Mucosa of descending colon (tissue), 3 donors: ENCODE data around the gene SPAG9. TPM values are rescaled to one million over a fixed set of nuclear protein-coding genes. Genes with fewer than 3 reads are reported as not detected.
A peak's percentile ranks its signal among the peaks of the same experiment; 100 is the strongest.

Experiments
- ATAC-seq: fragments of 200-7000 bp; cut with Tn5 transposase; one replicate; pipeline ENCODE4 v1.9.1; 2020; ENCODE audit warnings: mild to moderate bottlenecking, moderate library complexity
- DNase-seq, 3 donors: peaks; one replicate each; pipeline ENCODE4 v3.0.0-alpha.2; 2020
- H3K36me3 ChIP-seq: fragments of 200-600 bp; one replicate; pipeline ENCODE4 v1.8.0; 2021; ENCODE audit warnings: low read depth, mild to moderate bottlenecking
- H3K4me1 ChIP-seq: fragments of 200-600 bp; one replicate; pipeline ENCODE4 v1.8.0; 2021; ENCODE audit warnings: low read depth, mild to moderate bottlenecking
- H3K4me3 ChIP-seq: fragments of 200-600 bp; one replicate; pipeline ENCODE4 v1.8.0; 2021; ENCODE audit warnings: mild to moderate bottlenecking
- H3K9me3 ChIP-seq: fragments of 200-600 bp; one replicate; pipeline ENCODE4 v1.8.0; 2021; ENCODE audit warnings: mild to moderate bottlenecking
- intact Hi-C, 2 donors: fragments of 100-400 bp; cut with DNase I in 1 of 2; cut with micrococcal nuclease in 1 of 2; formaldehyde crosslinking; loops; one replicate each; pipeline versions ENCODE4 v1.11.0 to v1.11.1; 2022; cut with DNase I, micrococcal nuclease
- total RNA-seq, 3 donors: library from RNA; stranded (reverse); fragmentation: NEBNext Ultra II Directional in 2 of 3; extraction: Animal tissue kit (Norgen Biotek cat#: 25700) in 2 of 3; gene quantifications; one replicate each; pipeline versions ENCODE4 v1.2.1 to v1.2.4, GENCODE V29; 2021 to 2023
- TF ChIP-seq, protein P1 (sequence below): fragments of 200-600 bp; IDR thresholded peaks from one replicate; pipeline ENCODE4 v1.8.0; 2022; ENCODE audit warnings: antibody characterized with exemption, mild to moderate bottlenecking
- donor health status: DM: no; HTN: no; CAD: no; lungs with moderate emphysema.
- donor health status: DM: no; HTN: no; CAD: no.
- donor health status: DM: no; HTN: yes; CAD: no.

The SPAG9 gene
- total RNA-seq, 3 donors from 2014 or later: 64.1 to 96.7 (median 79.8) TPM

DNA sequence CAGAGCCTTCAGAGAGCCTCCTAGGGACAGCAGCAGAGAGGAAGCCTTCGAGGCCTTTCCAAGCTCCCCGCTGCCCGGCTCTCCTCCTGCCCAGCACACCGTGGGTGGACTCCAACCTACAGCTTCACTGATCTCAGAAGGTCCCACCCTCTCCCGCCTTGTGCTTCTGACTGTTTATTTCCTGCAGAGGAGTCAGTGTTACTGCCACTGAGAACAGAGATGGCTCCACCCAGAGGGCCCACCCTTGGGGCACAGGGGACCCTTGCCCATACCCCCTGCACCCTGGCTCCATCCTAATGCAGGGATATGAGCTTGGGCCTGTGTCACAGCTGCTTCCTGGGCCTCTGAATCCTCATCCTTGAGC lies 201.8 kb downstream of the SPAG9 start:
- Histone ChIP-seq H3K36me3 (no peaks in the 10 kb centered on the region), H3K4me1 (peaks cover 73% of the 10 kb centered on the region), H3K4me3 (no peak overlapping the region), H3K9me3 (no peaks in the 10 kb centered on the region)
- intact Hi-C loops: loop anchor here in 1 of 2 donors (10.0 kb wide), 1 partner anchor 54 kb away; the partner anchor contains the start of gene TOB1
- DNase-seq (peak; percentile 69 to 77 (median 72)), ATAC-seq (peak; percentile 57)
- TF ChIP-seq, protein P1, sequence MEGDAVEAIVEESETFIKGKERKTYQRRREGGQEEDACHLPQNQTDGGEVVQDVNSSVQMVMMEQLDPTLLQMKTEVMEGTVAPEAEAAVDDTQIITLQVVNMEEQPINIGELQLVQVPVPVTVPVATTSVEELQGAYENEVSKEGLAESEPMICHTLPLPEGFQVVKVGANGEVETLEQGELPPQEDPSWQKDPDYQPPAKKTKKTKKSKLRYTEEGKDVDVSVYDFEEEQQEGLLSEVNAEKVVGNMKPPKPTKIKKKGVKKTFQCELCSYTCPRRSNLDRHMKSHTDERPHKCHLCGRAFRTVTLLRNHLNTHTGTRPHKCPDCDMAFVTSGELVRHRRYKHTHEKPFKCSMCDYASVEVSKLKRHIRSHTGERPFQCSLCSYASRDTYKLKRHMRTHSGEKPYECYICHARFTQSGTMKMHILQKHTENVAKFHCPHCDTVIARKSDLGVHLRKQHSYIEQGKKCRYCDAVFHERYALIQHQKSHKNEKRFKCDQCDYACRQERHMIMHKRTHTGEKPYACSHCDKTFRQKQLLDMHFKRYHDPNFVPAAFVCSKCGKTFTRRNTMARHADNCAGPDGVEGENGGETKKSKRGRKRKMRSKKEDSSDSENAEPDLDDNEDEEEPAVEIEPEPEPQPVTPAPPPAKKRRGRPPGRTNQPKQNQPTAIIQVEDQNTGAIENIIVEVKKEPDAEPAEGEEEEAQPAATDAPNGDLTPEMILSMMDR: no peak

DNA sequence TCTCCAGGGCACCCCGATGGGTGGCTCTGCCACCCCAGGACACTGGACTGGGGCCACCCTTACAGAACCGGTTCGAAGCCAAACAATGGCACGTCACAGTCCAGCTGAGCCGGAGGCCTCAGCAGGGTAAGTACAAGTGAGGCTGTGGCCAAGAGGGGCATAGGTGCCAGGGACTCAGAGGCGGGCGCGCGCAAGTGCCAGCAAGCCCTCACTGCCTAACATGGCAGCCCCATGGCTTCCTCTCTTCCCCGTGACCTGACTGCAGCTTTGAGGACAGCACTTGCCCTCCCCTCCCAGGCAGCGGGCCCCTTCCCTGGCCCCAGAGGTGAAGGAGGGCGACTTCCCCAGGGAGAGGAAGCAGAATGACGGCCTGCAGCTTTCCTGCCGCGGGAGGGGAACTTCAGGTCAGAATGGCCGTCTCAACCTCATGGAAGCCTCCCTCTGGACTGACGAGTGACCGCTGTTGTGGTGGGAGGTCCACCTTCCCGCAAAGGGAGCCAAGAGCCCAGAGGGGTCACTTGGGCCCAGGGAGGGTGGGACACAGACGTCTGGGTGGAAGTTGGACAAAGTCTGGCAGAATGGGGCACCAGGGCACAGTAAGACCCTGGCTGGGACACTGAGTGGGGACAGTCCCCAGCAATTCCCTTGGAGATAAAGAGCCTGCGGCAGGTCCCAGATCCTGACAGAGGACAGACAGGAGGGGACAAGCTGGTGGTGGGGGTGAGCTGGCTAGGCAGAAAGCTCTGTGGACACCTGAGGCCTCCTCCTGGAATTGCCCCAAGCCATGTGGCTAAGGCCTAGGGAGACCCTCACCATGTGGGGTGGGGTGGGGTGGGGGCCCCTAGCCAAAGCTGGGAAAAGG lies 202.4 kb downstream of the SPAG9 start:
- TF ChIP-seq, protein P1: no peak
- ATAC-seq (no peak), DNase-seq (no peak)
- Histone ChIP-seq H3K9me3 (no peaks in the 10 kb centered on the region), H3K36me3 (no peaks in the 10 kb centered on the region), H3K4me1 (peaks cover 69% of the 10 kb centered on the region), H3K4me3 (no peak overlapping the region)
- intact Hi-C loops: loop anchor here in 1 of 2 donors (10.0 kb wide), 1 partner anchor 54 kb away; the partner anchor contains the start of gene TOB1

DNA sequence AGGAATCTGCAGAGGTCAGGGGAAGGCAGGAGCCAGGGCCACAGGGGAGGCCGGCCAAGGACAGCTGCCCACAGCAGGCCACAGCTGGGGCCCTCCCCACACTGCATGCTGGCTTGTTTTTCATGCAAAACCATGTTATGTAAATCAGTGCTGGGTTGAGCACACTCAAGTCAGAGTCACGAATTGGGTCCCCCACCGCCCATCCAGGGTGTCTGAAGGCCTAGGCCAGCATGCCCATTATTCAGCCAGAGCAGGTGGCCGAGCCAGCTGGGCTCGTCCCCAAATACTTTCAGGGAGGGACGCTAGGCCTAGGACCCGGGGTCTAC lies 203.3 kb downstream of the SPAG9 start:
- peaks cover 61% of the 10 kb centered on the region for H3K4me1 ChIP-seq
- intact Hi-C loops: loop anchor here in 1 of 2 donors (10.0 kb wide), 1 partner anchor 53 kb away; the partner anchor contains the start of gene TOB1
- TF ChIP-seq, protein P1: no peak
- no peak overlapping the region for H3K4me3 ChIP-seq
- H3K9me3 ChIP-seq: no peaks in the 10 kb centered on the region
- DNase-seq (no peak), ATAC-seq (no peak)
- H3K36me3 ChIP-seq: no peaks in the 10 kb centered on the region

DNA sequence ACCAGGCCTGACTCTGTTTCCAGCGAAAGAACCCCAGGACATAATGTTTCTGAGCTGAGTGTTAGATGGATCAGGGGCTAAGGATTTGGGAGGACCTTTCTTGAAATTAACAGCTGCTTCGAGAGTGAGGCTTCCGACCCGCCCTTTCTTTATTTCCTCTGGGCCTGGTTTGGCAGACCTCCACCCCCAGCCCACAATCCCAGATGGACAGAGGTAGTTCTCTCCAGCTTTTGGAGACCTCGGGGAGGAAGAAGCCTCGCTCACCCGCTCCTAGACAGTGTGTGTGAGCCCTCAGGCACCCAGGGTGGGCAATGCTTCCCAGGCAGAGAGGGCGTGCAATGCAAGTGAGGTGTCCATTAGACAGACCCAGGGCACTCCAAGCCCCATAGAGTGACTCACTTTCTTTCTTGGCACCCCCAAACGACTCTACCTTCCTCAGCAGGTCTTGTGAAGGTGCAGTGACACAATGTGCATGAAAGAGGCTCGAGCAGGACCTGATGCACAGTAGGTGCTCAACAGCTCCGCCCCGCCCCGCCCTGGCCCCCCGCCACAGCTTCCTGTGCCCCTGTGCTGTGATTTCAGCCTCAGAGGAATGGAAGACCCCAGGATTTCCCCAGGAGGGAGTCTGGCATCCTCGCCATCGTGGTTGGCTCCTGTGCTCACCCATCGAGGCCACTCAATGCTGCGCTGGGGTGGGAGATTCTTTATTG lies 203.8 kb downstream of the SPAG9 start:
- H3K4me3 ChIP-seq: no peak overlapping the region
- DNase-seq: no peak
- no peak for ATAC-seq
- intact Hi-C loops: loop anchor here in 1 of 2 donors (10.0 kb wide), 1 partner anchor 52 kb away; the partner anchor contains the start of gene TOB1
- no peaks in the 10 kb centered on the region for H3K36me3 ChIP-seq
- no peaks in the 10 kb centered on the region for H3K9me3 ChIP-seq
- TF ChIP-seq, protein P1: no peak
- peaks cover 56% of the 10 kb centered on the region for H3K4me1 ChIP-seq

DNA sequence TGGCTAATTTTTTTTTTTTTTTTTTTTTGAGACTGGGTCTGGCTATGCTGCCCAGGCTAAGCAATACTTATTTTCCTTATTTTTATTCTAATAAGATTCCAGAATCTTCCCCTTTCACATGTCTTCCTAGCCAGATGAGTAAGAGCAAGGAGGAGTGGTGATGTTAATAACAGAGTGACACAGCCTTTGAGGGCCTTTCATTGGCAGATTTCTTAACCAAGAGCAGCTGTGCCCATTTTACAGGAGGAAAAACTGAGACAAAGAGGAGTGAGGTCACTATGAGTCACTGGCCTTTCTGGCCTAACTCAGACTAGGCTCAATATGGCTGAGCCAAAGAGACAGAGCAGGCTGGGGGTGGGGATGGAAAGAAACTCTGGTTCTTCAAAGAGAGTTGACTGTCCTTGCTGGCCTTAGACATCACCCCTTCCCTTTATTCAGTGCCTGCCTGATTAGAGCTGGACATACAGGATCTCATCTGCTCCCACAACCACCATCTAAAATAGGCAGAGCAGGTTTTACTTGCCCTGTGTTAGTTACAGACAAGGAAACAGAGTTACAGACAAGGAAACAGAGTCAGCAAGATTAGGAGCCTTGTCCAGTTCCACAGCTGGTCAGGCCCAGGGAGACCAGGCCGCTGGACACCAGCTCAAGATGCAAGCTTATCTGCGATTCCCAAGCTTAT lies 204.5 kb downstream of the SPAG9 start:
- TF ChIP-seq, protein P1: no peak
- intact Hi-C loops: loop anchor here in 1 of 2 donors (10.0 kb wide), 1 partner anchor 51 kb away; the partner anchor contains the start of gene TOB1
- H3K4me1 ChIP-seq: peaks cover 50% of the 10 kb centered on the region
- H3K9me3 ChIP-seq: no peaks in the 10 kb centered on the region
- no peak overlapping the region for H3K4me3 ChIP-seq
- no peaks in the 10 kb centered on the region for H3K36me3 ChIP-seq
- DNase-seq: no peak
- no peak for ATAC-seq
